ENCODE data around the gene NUTM2D.
"Not testable (repeated sequence)": the region's sequence is repeated elsewhere in the genome, so short reads cannot be mapped to it uniquely, and the experiment has no call there.

Gene NUTM2D, protein sequence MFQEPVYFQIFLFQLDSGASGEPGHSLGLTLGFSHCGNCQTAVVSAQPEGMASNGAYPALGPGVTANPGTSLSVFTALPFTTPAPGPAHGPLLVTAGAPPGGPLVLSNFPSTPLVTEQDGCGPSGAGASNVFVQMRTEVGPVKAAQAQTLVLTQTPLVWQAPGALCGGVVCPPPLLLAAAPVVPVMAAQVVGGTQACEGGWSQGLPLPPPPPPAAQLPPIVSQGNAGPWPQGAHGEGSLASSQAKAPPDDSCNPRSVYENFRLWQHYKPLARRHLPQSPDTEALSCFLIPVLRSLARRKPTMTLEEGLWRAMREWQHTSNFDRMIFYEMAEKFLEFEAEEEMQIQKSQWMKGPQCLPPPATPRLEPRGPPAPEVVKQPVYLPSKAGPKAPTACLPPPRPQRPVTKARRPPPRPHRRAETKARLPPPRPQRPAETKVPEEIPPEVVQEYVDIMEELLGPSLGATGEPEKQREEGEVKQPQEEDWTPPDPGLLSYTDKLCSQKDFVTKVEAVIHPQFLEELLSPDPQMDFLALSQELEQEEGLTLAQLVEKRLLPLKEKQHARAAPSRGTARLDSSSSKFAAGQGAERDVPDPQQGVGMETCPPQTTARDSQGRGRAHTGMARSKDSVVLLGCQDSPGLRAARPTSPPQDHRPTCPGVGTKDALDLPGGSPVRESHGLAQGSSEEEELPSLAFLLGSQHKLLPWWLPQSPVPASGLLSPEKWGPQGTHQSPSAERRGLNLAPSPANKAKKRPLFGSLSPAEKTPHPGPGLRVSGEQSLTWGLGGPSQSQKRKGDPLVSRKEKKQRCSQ

DNA sequence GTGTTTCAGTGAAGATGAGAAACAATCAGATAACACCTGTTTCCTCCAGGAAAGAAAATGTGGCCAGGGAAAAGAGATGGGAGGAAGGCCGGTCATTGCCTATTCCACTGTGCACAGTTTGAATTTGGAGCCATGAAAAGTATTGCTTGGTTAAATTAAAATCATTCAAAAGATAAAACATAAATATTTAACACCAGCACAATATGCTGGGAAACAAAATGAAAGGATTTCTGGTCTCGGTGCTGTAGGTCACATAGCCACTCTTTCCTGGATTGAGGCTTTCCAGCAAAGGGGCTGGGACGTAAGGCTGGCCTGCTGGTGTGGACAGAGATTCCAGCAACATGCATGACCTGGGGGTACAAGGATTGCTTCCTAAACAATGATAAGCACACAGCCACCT, at the start of gene NUTM2D:
Gene NUTM2D, plus strand, starts transcription at position 301 of the 400 bp plus-strand sequence. CDS start 522 bp downstream, outside the sequence.
- not testable (repeated sequence) for DNase-seq

DNA sequence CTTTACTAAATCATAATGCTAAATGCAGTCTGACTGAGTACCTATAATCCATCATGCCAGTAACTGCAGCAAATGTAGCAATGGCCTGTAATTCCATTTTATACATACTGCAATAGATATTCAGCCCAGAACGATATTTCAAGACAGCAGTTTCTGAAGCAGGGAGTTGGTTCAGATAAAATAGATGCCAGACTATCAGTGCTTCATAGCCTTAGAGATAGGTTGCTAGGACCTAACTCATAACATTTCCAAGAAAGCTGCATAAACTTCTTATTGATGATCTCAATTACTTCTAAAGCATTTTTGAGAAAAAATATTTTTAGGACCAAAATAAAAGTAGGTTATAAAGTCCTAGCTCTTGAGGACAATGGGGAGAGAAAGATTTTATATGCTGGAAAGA, 48.8 kb upstream of the NUTM2D start:
- not testable (repeated sequence) for DNase-seq

DNA sequence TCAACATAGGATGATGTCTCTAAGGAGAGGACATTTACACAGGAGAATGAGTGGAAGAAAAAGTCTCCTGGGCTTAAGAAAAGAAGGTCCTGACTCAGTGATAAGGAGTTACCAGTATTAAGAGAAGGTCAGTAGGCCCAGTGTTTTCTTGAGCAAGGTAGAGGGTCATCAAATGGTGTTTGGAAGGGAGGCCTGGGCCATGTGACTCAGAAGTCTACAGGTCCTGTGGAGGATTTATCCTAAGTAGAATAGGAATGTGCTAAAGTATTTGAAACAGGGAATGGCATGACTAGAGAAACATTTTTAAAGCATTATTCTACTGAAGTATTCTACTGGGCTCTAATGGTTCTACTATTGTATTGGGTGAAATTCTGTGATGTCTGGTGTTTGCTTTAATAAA, 47.9 kb upstream of the NUTM2D start:
- not testable (repeated sequence) for DNase-seq

DNA sequence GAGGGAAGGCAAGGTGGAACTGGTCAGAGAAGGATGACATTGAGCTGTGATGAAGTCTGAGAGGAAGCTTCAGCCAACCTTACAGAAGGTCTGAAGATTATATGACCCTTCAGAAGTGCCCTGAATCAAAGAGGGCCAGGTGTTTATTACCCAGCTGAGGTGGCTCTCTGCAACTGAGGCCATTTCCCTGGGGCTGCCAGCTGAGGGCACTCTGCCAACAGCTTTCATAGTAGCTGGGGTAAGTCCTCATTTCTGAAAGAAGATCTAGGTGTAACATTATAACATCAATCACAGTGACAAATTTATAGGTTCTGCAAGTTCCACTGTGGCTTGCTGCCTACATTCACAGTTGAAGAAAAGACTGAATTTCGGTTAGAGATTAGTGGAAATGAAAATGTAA, 46.0 kb upstream of the NUTM2D start:
- DNase-seq: not testable (repeated sequence)

DNA sequence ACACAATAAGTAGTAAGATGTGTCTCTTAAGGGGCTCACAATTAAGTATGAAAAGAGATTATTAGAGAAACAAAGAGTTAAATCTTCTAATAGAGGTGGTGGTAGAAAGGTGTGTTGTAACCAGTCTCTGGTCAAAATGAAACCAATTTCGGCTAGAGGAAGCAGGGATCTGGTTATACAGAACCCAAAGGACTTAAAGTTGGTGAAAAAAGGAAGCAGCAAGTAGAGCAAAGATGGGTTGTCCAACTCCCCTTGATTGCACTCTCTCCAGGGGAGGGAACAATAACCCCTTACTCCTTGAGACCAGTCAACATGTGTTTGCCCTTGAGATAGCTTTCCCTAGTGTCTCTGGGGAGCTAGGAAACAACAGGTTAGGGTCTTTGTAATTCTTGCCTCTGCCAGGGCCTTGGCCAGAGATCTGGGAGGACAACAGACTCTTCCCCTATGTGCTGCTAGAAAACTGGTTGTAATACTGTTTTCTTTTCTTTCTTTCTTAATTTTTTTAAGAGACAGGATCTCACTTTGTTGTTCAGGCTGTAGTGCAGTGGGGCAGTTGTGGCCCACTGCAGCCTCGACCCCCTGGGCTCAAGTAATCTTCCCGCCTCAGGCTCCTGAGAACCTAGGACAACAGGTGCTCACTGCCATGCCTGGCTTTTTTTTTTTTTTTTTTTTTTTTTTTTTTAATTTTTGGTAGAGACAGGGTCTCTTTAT, 43.7 kb upstream of the NUTM2D start:
- not testable (repeated sequence) for DNase-seq

DNA sequence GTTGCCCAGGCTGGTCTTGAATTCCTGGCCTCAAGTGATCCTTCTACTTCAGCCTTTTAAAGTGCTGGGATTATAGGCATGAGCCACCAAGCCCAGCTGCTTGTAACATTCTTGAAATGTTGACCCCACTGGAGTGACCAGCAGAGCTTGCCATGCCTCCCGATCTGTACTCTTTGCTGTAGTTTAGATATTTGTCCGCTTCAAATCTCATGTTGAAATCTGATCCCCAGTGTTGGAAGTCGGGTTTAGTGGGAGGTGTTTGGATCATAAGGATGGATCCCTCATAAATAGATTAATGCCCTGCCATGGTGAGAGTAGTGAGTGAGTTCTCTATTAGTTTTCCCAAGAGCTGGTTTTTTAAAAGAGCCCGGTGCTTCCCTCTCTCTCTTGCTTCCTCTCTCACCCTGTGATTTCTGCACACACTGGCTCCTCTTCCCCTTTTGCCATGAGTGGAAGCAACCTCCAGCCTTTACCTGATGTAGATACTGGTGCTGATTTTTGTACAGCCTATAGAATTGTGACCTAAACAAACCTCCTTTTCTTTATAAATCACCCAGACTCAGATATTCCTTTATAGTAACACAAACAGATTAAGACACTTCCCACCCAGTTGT, 43.1 kb upstream of the NUTM2D start:
- DNase-seq: not testable (repeated sequence)

DNA sequence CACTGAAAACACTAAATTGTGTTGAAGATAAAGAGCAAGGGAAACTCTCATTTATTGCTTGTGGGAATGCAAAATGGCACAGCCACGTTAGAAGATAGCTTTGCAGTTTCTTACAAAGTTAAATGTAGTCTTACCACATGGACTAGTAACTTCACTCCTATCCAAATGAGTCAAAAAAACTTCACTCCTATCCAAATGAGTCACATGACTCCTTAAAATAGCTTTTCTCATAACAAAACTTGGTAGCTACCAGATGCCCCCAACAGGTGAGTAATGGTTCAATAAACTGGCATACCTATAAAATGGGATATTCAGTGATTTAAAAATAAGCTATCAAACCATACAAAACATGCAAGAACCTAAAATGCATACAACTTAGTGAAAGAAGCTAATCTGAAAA, 36.0 kb upstream of the NUTM2D start:
- not testable (repeated sequence) for DNase-seq

DNA sequence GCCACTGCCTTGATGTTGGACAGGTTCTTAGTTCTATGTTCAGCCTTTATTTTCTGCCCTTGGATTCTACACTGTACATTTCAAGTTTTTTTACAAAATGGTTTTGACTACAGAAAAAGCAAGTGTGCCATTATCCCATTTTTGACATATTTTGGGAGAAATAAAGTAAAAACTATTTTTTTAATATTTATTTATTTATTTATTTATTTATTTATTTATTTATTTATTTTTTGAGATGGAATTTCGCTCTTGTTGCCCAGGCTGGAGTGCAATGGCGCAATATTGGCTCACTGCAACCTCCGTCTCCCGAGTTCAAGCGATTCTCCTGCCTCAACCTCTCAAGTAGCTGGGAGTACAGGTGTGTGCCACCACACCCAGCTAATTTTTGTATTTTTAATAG, 33.0 kb upstream of the NUTM2D start:
- DNase-seq: not testable (repeated sequence)

DNA sequence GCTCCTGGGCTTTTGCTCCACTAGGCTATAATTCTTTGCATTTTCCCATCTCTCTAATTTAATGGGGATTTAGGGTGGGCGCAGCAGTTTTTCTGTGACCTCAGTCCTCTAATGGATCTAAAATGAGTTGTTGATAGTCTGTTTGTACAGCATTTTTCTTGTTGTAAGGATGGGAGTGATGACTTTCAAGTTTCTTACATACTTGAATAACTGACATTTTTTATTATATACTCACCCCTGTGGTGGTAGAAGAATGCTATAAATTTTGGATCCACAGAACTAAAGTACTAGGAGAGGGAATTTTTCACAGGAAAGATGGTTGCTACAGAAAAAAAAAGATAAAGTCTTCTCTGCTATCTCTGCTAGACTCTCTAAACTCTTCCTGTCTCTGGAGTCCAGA, 29.6 kb upstream of the NUTM2D start:
- DNase-seq: not testable (repeated sequence)

DNA sequence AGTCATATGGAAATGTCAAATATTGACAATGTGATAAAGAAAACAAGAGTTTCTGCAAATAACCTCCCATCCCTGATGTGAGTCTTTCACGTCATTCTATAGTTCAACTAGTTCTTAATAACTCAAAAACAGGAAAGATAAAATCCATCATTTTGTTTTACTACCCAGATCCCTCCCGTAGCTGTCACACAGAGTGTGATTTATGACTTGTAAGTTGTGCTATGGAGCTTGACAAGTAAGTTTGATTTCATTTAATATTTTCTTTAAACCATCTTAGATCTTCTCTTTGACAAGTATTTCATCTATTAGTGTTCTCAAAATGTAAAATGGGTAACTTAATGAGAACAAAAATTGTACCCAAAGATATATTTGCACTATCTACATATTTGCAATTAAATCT, 28.4 kb upstream of the NUTM2D start:
- not testable (repeated sequence) for DNase-seq

DNA sequence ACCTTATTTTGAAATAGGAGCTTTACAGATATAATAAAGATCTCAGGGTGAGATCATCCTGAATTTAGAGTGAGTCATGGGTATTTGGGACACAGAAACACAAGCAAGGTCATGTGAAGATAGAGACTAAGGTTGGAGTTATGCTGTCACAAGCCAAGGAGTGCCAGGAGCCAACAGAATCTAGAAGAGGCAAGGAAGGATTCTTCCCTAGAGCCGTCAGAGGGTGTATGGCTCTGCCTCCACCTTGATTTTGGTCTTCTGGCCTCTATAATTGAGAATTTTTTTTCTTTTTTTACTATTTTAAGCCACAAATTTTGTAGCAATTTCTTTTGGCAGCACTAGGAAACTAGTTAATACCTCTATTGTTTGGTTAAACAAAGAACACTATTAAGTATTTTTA, 24.9 kb upstream of the NUTM2D start:
- not testable (repeated sequence) for DNase-seq

DNA sequence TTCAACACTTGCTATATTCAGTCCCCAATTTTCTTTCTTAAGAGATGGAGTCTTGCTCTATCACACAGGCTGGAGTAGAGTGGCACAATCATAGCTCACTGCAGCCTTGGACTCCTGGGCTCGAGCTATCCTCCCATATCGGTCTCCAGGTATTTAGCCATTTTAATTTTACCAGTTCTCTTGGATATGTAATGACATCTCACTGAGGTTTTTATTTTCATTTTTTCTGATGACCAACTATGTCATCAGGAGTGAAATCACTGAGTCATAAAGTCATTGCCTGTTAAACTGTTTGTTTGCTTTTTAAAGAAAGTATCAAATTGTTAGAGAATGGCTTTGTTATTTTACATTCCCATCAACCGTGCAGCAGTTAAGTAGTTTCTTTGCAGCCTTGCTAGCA, 17.1 kb upstream of the NUTM2D start:
- not testable (repeated sequence) for DNase-seq

DNA sequence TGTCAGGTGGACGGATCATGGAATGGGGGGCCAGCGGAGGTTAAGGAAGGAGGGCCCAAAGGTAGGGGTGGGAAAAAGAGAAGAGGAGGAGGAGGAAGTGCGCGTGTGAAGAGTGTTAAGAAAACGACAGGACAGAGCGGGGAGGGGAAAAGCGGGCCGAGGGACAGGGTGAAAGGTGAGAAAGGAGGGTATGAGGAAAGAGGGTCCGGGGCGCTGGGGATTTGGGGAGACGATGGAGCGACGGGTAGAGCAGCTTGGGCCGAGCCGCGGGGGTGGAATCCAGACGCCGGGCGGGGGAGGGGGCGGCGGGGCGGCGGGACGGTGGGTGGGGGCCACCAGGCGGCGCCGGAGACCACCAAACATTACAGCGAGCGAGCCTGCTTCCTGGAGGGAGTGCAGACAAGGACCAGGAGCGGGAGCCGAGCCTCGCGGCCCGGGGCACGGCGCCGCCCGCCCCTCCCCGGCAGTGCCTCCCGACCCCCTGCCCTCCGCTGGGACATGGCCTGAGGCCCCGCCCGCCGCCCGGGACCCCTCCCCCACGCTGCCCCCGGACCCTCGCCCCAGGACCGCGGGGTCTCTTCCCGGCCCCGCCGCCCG, 15.9 kb upstream of the NUTM2D start:
- not testable (repeated sequence) for DNase-seq

DNA sequence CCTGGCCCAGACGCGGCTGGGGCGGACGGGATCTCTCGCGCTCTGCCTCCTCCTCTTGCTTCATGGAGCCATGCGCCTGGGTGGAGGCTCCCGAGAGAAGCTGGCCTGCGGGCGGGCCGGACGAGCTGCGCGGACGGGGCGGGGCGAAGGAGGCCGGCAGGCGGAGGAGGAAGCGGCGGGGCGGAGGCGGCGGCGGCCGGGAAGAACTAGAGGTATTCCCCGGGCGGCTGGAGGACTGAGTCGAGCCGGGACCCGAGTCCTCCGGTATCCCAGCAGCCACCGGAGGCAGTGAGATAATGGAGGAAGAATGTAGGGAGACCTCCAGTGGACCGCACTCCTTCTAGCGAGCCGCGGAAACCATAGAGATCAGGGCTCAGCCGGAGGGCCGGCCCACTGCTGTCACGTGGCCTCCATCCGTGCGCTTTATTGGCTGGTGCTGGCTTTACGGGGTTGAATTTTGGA, 15.3 kb upstream of the NUTM2D start:
- DNase-seq: peak; percentile 90

DNA sequence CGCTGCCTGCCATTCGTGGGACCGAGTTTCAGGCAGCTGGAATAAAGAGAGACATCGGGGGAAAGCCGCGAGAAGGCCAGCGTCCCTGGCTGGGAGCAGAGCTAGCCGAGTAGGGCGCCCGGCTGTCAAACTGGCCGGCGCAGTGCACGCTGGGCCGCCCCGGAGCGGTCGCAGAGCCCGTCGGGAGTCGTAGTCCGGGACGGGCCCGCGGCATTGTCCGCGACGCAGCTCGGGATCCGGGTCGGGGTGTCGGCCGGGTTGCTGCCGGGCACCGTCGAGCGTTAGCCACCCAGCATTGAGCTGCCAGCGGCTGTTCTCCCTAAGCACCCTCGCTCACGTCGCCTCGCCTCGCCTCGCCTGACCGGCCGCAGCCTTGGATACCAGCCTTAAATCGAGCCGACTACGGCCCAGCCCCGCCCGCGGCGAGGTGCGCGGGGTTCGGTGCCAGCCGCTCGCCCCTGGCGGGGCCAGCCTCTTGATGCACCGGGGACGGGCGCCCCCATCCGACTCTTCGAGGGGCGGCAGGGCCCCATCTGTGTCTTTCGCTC, 14.8 kb upstream of the NUTM2D start:
- DNase-seq: peak; percentile 93

DNA sequence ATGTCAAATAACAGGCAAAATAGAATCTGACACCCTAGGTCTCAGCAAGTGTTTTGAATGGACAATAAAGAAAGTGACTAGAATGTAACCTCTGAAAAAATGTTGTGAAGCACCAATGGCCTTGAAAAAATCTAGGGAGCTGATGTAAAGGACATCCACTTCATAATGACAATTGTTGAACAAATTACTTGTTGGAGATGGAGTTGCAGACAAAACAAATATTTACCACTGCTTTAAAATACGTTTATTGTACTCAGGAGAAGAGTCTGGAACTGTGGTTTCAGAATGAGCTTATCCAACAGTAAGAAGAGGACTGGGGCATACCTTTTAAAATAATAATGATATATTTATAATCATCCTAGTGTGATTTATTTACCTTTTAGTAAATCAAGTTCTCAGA, 11.8 kb upstream of the NUTM2D start:
- not testable (repeated sequence) for DNase-seq

DNA sequence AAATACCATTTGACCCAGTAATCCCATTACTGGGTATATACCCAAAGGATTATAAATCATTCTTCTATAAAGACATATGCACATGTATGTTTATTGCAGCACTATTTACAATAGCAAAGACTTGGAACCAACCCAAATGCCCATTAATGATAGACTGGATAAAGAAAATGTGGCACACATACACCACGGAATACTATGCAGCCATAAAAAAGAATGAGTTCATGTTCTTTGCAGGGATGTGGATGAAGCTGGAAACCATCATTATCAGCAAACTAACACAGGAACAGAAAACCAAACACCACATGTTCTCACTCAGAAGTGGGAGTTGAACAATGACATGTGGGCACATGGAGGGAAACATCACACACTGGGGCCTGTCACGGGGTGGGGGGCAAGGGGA, 7.4 kb upstream of the NUTM2D start:
- DNase-seq: not testable (repeated sequence)

DNA sequence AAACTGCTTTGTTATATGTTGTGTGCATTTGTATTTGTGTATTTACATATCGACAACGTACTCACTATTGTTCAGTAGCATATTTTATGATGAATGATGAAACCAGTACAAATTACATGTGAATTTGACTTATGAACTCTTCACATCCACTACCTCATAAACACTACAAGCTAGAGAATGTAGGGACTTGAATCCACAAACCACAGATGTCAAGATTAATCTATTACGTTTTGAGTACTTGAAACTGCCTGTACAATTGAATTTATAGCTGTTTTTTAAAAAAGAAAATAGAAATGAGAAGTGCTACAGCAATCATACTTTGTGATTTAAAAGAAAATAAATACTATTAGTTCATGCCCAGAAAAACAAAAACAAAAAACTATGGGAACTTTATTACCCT, 4.7 kb upstream of the NUTM2D start:
- DNase-seq: not testable (repeated sequence)

DNA sequence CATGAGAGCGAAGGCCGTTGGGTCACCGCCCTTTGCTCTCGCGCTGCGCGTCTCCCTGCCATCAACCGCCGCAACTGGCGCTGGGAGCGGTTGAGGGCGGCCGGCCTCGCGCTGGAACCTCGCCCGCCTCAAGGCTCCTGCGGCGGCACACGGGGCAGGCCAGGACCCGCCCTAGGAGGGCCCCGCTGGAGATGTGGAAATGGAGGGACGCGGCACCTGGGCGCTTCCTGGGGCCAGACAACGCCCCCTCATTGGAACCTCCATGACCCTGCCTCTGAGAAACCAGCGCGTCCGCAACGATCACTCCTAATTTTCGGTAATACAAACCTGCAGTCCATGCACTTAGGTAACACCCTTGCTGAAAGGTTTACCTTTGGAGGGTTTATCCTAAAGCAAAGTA, 2.4 kb upstream of the NUTM2D start:
- not testable (repeated sequence) for DNase-seq

DNA sequence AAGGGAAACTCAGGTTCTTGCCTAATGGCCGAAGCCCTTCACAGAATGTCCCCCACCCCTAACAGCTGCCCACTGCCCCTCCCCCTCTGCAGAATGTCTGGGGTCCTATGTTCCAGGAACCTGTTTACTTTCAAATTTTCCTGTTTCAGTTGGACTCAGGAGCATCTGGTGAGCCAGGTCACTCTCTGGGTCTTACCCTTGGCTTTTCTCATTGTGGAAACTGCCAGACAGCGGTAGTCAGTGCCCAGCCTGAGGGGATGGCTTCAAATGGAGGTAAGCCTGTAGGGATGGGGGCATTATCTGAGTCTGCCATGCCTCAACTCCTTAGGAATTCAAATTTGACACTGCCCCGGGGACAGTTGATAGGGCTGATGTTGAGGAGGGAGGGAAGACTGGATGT, 615 bp downstream of the NUTM2D start:
- DNase-seq: not testable (repeated sequence)

DNA sequence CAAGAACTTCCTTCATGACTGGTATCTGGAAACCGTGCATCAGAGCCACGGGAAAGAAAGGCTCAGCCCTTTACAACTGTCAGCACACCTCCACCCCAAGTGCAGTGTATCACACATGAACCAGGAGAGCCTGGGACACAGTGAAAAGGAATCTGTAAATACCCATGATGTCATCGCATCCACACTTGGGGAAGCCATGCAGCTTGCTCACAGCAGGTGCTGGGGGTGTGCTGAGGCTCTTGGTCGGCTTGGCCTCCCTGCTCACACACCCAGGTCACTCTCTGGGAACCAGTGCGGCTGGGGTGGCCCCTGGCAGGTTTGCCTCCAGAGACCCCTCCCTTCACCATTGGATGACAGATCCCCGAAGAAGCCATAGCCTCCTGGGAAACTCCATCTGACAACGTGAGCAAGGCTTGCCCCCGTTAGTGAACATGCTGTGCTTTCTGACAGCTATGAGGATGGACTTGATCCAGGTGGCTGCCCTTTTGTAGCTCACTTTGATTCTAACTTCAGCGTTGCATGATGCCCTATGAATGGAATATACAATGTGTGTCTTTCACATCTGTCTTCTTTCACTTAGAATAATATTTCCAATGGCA, 12.1 kb downstream of the NUTM2D start:
- DNase-seq: not testable (repeated sequence)

Measured in retina (tissue), 1 donor.